ENCODE results near the gene IL6. TPM values are rescaled to one million over a fixed set of nuclear protein-coding genes. Genes with fewer than 3 reads are reported as not detected.

The IL6 gene
- total RNA-seq, 1 donor from 2014 or later = 37.3 TPM

GRCh38 chr7:22709857-22710256 is 17.1 kb upstream of the IL6 start:
- Histone ChIP-seq H3K4me3 (no peak overlapping the region), H3K27me3 (no peaks in the 10 kb centered on the region), H3K9me3 (no peaks in the 10 kb centered on the region), H3K27ac (no peak overlapping the region), H3K36me3 (no peaks in the 10 kb centered on the region), H3K4me1 (no peaks in the 10 kb centered on the region)
- intact Hi-C loops (cut with DNase I) = no loop called here
- no peak for DNase-seq (ENCODE audit: low spot score in 2 of 2)
- no peak for TF ChIP-seq CTCF (IDR thresholded peaks at IDR 0.05)

- H3K4me3 ChIP-seq = no peak overlapping the region
- no peaks in the 10 kb centered on the region for H3K27me3 ChIP-seq
- H3K27ac ChIP-seq = no peak overlapping the region
- H3K36me3 ChIP-seq = no peaks in the 10 kb centered on the region
- intact Hi-C loops (cut with DNase I) = no loop called here
- DNase-seq (ENCODE audit: low spot score in 2 of 2) = no peak
- peaks cover 6 to 7% of the 10 kb centered on the region in 2 donors for H3K4me1 ChIP-seq
- no peaks in the 10 kb centered on the region for H3K9me3 ChIP-seq
- no peak for TF ChIP-seq CTCF (IDR thresholded peaks at IDR 0.05)
Measured at GRCh38 chr7:22712999-22713398, 14.0 kb upstream of the IL6 start.

- no peak for TF ChIP-seq CTCF (IDR thresholded peaks at IDR 0.05)
- intact Hi-C loops (cut with DNase I) = no loop called here
- Histone ChIP-seq H3K9me3 (no peaks in the 10 kb centered on the region), H3K4me1 (peaks cover 6 to 10% of the 10 kb centered on the region in 2 donors), H3K27me3 (no peaks in the 10 kb centered on the region), H3K4me3 (no peak overlapping the region), H3K36me3 (no peaks in the 10 kb centered on the region), H3K27ac (peak overlapping the region in 1 of 2 donors; percentile 14)
- DNase-seq (ENCODE audit: low spot score in 2 of 2) = no peak
Measured at GRCh38 chr7:22713463-22713862, 13.5 kb upstream of the IL6 start.

- intact Hi-C loops (cut with DNase I) = no loop called here
- TF ChIP-seq CTCF (IDR thresholded peaks at IDR 0.05) = no peak
- DNase-seq (ENCODE audit: low spot score in 2 of 2) = no peak
- no peak overlapping the region for H3K4me3 ChIP-seq
- H3K27ac ChIP-seq = no peak overlapping the region
- H3K27me3 ChIP-seq = no peaks in the 10 kb centered on the region
- H3K36me3 ChIP-seq = no peaks in the 10 kb centered on the region
- no peaks in the 10 kb centered on the region for H3K9me3 ChIP-seq
- peaks cover 6 to 12% of the 10 kb centered on the region in 2 donors for H3K4me1 ChIP-seq
Measured at GRCh38 chr7:22715969-22716368, 11.0 kb upstream of the IL6 start.

GRCh38 chr7:22717760-22718159 is 9.2 kb upstream of the IL6 start:
- no peak for TF ChIP-seq CTCF (IDR thresholded peaks at IDR 0.05)
- Histone ChIP-seq H3K27me3 (no peaks in the 10 kb centered on the region), H3K4me1 (peaks cover 6 to 22% of the 10 kb centered on the region in 2 donors), H3K27ac (peak overlapping the region; percentile 68 to 82), H3K4me3 (no peak overlapping the region), H3K36me3 (no peaks in the 10 kb centered on the region), H3K9me3 (no peaks in the 10 kb centered on the region)
- DNase-seq (ENCODE audit: low spot score in 2 of 2) = peak in 1 of 2 donors; percentile 65
- intact Hi-C loops (cut with DNase I) = loop anchor here (1.0 kb wide), 1 partner anchor 9 kb away; no protein-coding TSS in a partner anchor

GRCh38 chr7:22718200-22718711 is 8.7 kb upstream of the IL6 start:
- no peaks in the 10 kb centered on the region for H3K27me3 ChIP-seq
- peaks cover 6 to 24% of the 10 kb centered on the region in 2 donors for H3K4me1 ChIP-seq
- intact Hi-C loops (cut with DNase I) = loop anchor here (1.0 kb wide), 1 partner anchor 8 kb away; no protein-coding TSS in a partner anchor
- DNase-seq (ENCODE audit: low spot score in 2 of 2) = peak in 1 of 2 donors; percentile 69
- no peaks in the 10 kb centered on the region for H3K9me3 ChIP-seq
- peak overlapping the region; percentile 68 to 82 for H3K27ac ChIP-seq
- TF ChIP-seq CTCF (IDR thresholded peaks at IDR 0.05) = no peak
- H3K36me3 ChIP-seq = no peaks in the 10 kb centered on the region
- no peak overlapping the region for H3K4me3 ChIP-seq

All from ascending aorta (tissue), 2 donors.